ENCODE results near the gene STRADB. TPM values are rescaled to one million over a fixed set of nuclear protein-coding genes. Genes with fewer than 3 reads are reported as not detected.

Gene STRADB
- total RNA-seq, 4 donors from 2014 or later = 4.3 to 4.9 (median 4.7) TPM

- no peak overlapping the region for H3K4me3 ChIP-seq (ENCODE audit: low read depth, poor library complexity, severe bottlenecking)
- WGBS, 2 donors = 42 to 52% methylated on average over 3 of the region's 3 CpGs
- no peak for TF ChIP-seq CTCF (IDR thresholded peaks at IDR 0.05)
- no peak for TF ChIP-seq POLR2A (IDR thresholded peaks at IDR 0.05)
- DNase-seq (ENCODE audit: low spot score in 2 of 2) = no peak
- intact Hi-C loops (cut with DNase I; ENCODE audit: low total_unique reads) = no loop called here
These were observed 37.2 kb upstream of the STRADB start for GRCh38 chr2:201414099-201415023.

DNA sequence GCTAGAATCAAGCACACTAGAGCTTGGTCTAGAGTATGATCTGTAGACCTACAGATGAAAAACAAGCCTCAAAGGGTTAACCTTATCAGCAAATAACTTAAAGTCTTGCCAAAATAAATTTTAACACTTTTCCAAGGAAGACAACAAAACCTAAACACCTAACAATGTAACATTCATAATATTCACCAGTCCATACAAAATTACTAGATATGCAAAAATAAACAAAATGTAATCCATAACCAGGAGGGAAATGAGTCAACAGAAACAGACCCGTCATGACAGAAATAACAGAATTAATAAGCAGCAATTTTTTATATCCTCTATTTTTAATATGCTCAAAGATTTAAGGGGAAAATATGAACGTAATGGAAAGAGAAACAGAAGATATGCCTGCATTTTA lies 36.4 kb upstream of the STRADB start:
- DNase-seq (ENCODE audit: low spot score in 2 of 2) = no peak
- H3K4me3 ChIP-seq (ENCODE audit: low read depth, poor library complexity, severe bottlenecking) = no peak overlapping the region
- WGBS, 2 donors = 38 to 45% methylated on average over 2 of the region's 2 CpGs
- intact Hi-C loops (cut with DNase I; ENCODE audit: low total_unique reads) = no loop called here
- TF ChIP-seq CTCF (IDR thresholded peaks at IDR 0.05) (no peak), POLR2A (IDR thresholded peaks at IDR 0.05) (no peak)

DNA sequence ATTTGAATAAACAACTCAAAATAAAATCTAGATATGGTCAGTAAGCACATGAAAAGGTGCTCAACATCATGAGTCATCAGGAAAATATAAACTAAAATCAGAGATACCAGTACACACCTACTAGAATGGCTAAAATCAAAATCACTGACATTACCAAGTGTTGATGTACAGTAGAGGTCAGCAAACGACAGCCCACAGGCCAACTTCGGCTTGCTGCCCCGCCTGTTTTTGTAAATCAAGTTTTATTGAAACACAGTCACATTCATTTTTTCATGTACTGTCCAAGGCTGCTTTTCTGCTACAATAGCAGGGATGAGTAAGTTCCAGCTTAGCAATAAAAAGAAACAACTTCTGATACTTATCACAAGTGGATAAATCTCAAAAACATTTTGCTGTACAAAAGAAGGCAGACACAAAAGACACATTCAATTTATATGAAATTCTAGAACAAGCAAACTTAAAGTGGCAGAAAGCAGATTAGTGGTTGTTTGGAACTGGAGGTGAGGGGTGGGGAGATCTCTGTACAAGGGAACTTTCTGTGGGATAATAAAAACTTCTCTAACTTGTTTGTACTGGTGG lies 32.4 kb upstream of the STRADB start:
- TF ChIP-seq CTCF (IDR thresholded peaks at IDR 0.05) (no peak), POLR2A (IDR thresholded peaks at IDR 0.05) (no peak)
- intact Hi-C loops (cut with DNase I; ENCODE audit: low total_unique reads) = no loop called here
- 66 to 71% methylated on average over 3 of the region's 3 CpGs for WGBS, 2 donors
- no peak overlapping the region for H3K4me3 ChIP-seq (ENCODE audit: low read depth, poor library complexity, severe bottlenecking)
- no peak for DNase-seq (ENCODE audit: low spot score in 2 of 2)

DNA sequence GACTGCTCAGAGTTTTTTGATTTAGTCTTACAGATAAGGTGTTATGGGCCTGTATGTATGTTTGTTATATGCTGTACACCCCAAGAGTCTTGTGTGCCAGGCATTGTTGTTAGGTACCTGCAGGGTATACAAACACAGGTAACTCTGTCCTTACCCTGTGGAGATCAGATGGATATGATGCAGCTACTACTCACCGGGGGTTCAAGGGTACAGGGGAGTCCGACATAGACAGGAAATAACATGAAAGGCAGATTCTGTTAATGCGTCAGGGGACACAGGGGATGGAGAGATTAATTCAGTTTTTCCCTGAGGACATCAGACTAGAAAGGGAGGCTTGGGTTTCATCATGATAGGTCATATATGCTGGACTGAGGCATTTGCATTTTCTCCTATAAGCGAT lies 31.6 kb upstream of the STRADB start:
- intact Hi-C loops (cut with DNase I; ENCODE audit: low total_unique reads) = no loop called here
- WGBS, 2 donors = 64 to 85% methylated on average over 4 of the region's 4 CpGs

DNA sequence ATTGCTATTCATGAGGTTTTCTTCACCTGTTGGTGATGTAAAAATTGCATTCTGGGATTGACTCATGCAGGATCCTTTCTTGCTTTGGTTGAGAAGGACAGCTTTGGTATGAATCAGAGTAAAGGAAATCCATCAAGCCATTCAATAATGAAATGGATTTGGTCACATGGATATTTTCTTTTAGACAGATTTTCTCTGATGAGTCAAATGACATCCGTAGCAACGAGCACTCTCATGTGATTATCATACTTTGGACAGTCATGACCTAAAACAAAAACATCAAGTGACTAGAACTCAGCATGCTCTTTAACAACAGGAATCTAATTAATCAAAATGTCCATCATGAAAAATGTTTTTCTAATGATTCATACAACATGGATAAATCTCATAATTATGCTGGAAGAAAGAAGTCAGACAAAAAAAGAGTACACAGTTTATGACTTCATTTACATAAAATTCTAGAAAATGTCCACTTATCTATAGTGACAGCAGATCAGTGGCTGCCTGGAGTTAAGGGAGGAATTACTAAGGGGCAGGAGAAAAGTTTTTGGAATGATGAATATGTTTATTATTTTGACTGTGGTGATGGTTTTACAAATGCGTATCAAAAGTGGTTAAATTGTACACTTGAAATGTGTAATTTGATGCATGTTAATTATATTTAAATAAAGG lies 31.0 kb upstream of the STRADB start:
- WGBS, 2 donors = 59 to 69% methylated on average over 3 of the region's 3 CpGs
- DNase-seq (ENCODE audit: low spot score in 2 of 2) = no peak
- H3K4me3 ChIP-seq (ENCODE audit: low read depth, poor library complexity, severe bottlenecking) = no peak overlapping the region
- intact Hi-C loops (cut with DNase I; ENCODE audit: low total_unique reads) = no loop called here
- TF ChIP-seq POLR2A (IDR thresholded peaks at IDR 0.05) = no peak
- no peak for TF ChIP-seq CTCF (IDR thresholded peaks at IDR 0.05)

More for the DNA sequence above, 31.6 kb upstream of the STRADB start:
- no peak for DNase-seq (ENCODE audit: low spot score in 2 of 2)
- no peak for TF ChIP-seq CTCF (IDR thresholded peaks at IDR 0.05)
- TF ChIP-seq POLR2A (IDR thresholded peaks at IDR 0.05) = no peak
- H3K4me3 ChIP-seq (ENCODE audit: low read depth, poor library complexity, severe bottlenecking) = no peak overlapping the region
